Measurements from ENCODE around the gene CACNA2D4.

CACNA2D4 gene

GRCh38 chr12:1797991-1798640, 120.3 kb downstream of the CACNA2D4 start:
- no peak for DNase-seq

- DNase-seq: peak; percentile 72
Observed at GRCh38 chr12:1797011-1797901, 121.2 kb downstream of the CACNA2D4 start.

- DNase-seq: peak; percentile 60
Observed at GRCh38 chr12:1796515-1797010, 121.9 kb downstream of the CACNA2D4 start.

GRCh38 chr12:1795785-1796514, 122.5 kb downstream of the CACNA2D4 start:
- DNase-seq: peak; percentile 97

- DNase-seq: no peak
Observed at GRCh38 chr12:1795221-1795784, 123.1 kb downstream of the CACNA2D4 start.

- DNase-seq: no peak
Observed at GRCh38 chr12:1794440-1795090, 123.9 kb downstream of the CACNA2D4 start.

- DNase-seq: no peak
Observed at GRCh38 chr12:1793426-1794210, 124.8 kb downstream of the CACNA2D4 start.

GRCh38 chr12:1792406-1792805, 126.0 kb downstream of the CACNA2D4 start:
- no peak for DNase-seq

GRCh38 chr12:1791104-1791841, 127.2 kb downstream of the CACNA2D4 start:
- peak; percentile 67 for DNase-seq

- DNase-seq: no peak
Observed at GRCh38 chr12:1790444-1790843, 128.0 kb downstream of the CACNA2D4 start.

GRCh38 chr12:1787714-1788113, 130.7 kb downstream of the CACNA2D4 start:
- DNase-seq: no peak

GRCh38 chr12:1782215-1782614, 136.2 kb downstream of the CACNA2D4 start:
- DNase-seq: no peak

- DNase-seq: no peak
Observed at GRCh38 chr12:1781772-1782171, 136.7 kb downstream of the CACNA2D4 start.

- no peak for DNase-seq
Observed at GRCh38 chr12:1779783-1780182, 138.7 kb downstream of the CACNA2D4 start.

- DNase-seq: no peak
Observed at GRCh38 chr12:1778911-1779310, 139.5 kb downstream of the CACNA2D4 start.

GRCh38 chr12:1777798-1778197, 140.7 kb downstream of the CACNA2D4 start:
- no peak for DNase-seq

GRCh38 chr12:1776170-1776921, 142.1 kb downstream of the CACNA2D4 start:
- no peak for DNase-seq

GRCh38 chr12:1773937-1774655, 144.4 kb downstream of the CACNA2D4 start:
- DNase-seq: no peak

- no peak for DNase-seq
Observed at GRCh38 chr12:1769809-1770494, 148.5 kb downstream of the CACNA2D4 start.

Data from activated CD4-positive, alpha-beta T cell treated with anti-CD3 and anti-CD28 coated beads, Interleukin-2, Interleukin-6, amounts not matched to agents 100 ng/mL and 50 ng/mL, durations not matched to agents 16 hours and 8 hours (primary cell).